Measurements from ENCODE around the gene DPY19L1. TPM values are rescaled to one million over a fixed set of nuclear protein-coding genes. Genes with fewer than 3 reads are reported as not detected.

The DPY19L1 gene
- total RNA-seq, 1 donor from 2014 or later, result 46.4 TPM

GRCh38 chr7:35036361-35037171 is 719 bp downstream of the DPY19L1 start:
- H3K27me3 ChIP-seq (ENCODE audit: insufficient read depth, low read length), result no peaks in the 10 kb centered on the region

GRCh38 chr7:35035511-35035961 is 1.7 kb downstream of the DPY19L1 start:
- H3K9me3 Mint-ChIP-seq (ENCODE audit: unreplicated experiment), result no peaks in the 10 kb centered on the region
- H3K27me3 Mint-ChIP-seq (ENCODE audit: low read depth, unreplicated experiment), result no peaks in the 10 kb centered on the region
- TF ChIP-seq CTCF (IDR thresholded peaks at IDR 0.05; ENCODE audit: insufficient read depth, low read depth, low read length), result no peak
- TF ChIP-seq EZH2 (IDR thresholded peaks at IDR 0.05; ENCODE audit: insufficient read depth, low read length), result no peak
- no peaks in the 10 kb centered on the region for H3K36me3 Mint-ChIP-seq (ENCODE audit: low read depth, unreplicated experiment)
- peak overlapping the region; percentile 78 for H3K27ac ChIP-seq (ENCODE audit: low read depth, low read length)
- peaks cover 17% of the 10 kb centered on the region for H3K4me1 ChIP-seq (ENCODE audit: insufficient read depth, low read length)
- peak; percentile 60 for FAIRE-seq
- H3K4me2 ChIP-seq (ENCODE audit: low read length), result peak overlapping the region; percentile 92
- peaks cover 60% of the 10 kb centered on the region for H3K79me2 ChIP-seq (ENCODE audit: insufficient read depth, low read length)
- peak; percentile 47 for DNase-seq (ENCODE audit: low read depth)
- H3K4me3 Mint-ChIP-seq (ENCODE audit: unreplicated experiment), result peak overlapping the region; percentile 95
- H3K36me3 ChIP-seq (ENCODE audit: insufficient read depth, low read length), result no peaks in the 10 kb centered on the region
- H3K27ac Mint-ChIP-seq (ENCODE audit: unreplicated experiment), result peak overlapping the region; percentile 7
- peaks cover 45% of the 10 kb centered on the region for H4K20me1 ChIP-seq (ENCODE audit: insufficient read depth, low read length)
- H3K9me3 ChIP-seq (ENCODE audit: insufficient read depth, low read depth, low read length), result no peaks in the 10 kb centered on the region
- H3K4me1 Mint-ChIP-seq (ENCODE audit: low read depth, unreplicated experiment), result peaks cover 12% of the 10 kb centered on the region
- H3K9ac ChIP-seq (ENCODE audit: low read length), result peak overlapping the region; percentile 88
- no peaks in the 10 kb centered on the region for H3K27me3 ChIP-seq (ENCODE audit: insufficient read depth, low read length)
- H2AFZ ChIP-seq (ENCODE audit: low read depth, low read length), result no peak overlapping the region
- H3K4me3 ChIP-seq (ENCODE audit: insufficient read depth, low read depth, low read length), result peak overlapping the region; percentile 77

More at GRCh38 chr7:35036361-35037171, 719 bp downstream of the DPY19L1 start:
- Histone ChIP-seq H3K4me3 (ENCODE audit: insufficient read depth, low read depth, low read length) (peak overlapping the region; percentile 77), H3K4me2 (ENCODE audit: low read length) (peak overlapping the region; percentile 92), H3K4me1 (ENCODE audit: insufficient read depth, low read length) (peaks cover 17% of the 10 kb centered on the region), H3K36me3 (ENCODE audit: insufficient read depth, low read length) (no peaks in the 10 kb centered on the region), H3K79me2 (ENCODE audit: insufficient read depth, low read length) (peaks cover 50% of the 10 kb centered on the region), H4K20me1 (ENCODE audit: insufficient read depth, low read length) (peaks cover 40% of the 10 kb centered on the region), H3K27ac (ENCODE audit: low read depth, low read length) (peak overlapping the region; percentile 78), H3K9ac (ENCODE audit: low read length) (peak overlapping the region; percentile 88), H3K9me3 (ENCODE audit: insufficient read depth, low read depth, low read length) (no peaks in the 10 kb centered on the region), H2AFZ (ENCODE audit: low read depth, low read length) (peak overlapping the region; percentile 70)
- Mint-ChIP-seq H3K36me3 (ENCODE audit: low read depth, unreplicated experiment) (no peaks in the 10 kb centered on the region), H3K4me3 (ENCODE audit: unreplicated experiment) (peak overlapping the region; percentile 95), H3K4me1 (ENCODE audit: low read depth, unreplicated experiment) (peaks cover 12% of the 10 kb centered on the region), H3K27ac (ENCODE audit: unreplicated experiment) (peak overlapping the region; percentile 88), H3K9me3 (ENCODE audit: unreplicated experiment) (no peaks in the 10 kb centered on the region), H3K27me3 (ENCODE audit: low read depth, unreplicated experiment) (peaks cover 3% of the 10 kb centered on the region)
- TF ChIP-seq CTCF (IDR thresholded peaks at IDR 0.05; ENCODE audit: insufficient read depth, low read depth, low read length) (no peak), EZH2 (IDR thresholded peaks at IDR 0.05; ENCODE audit: insufficient read depth, low read length) (no peak)
- DNase-seq (ENCODE audit: low read depth) (peak; percentile 56), FAIRE-seq (no peak)

GRCh38 chr7:35032166-35032565 is 5.1 kb downstream of the DPY19L1 start:
- Histone ChIP-seq H3K9me3 (ENCODE audit: insufficient read depth, low read depth, low read length) (no peaks in the 10 kb centered on the region), H3K4me3 (ENCODE audit: insufficient read depth, low read depth, low read length) (no peak overlapping the region), H3K27me3 (ENCODE audit: insufficient read depth, low read length) (no peaks in the 10 kb centered on the region), H3K4me1 (ENCODE audit: insufficient read depth, low read length) (peaks cover 17% of the 10 kb centered on the region), H2AFZ (ENCODE audit: low read depth, low read length) (no peak overlapping the region), H3K9ac (ENCODE audit: low read length) (no peak overlapping the region), H3K27ac (ENCODE audit: low read depth, low read length) (no peak overlapping the region), H3K4me2 (ENCODE audit: low read length) (no peak overlapping the region), H3K36me3 (ENCODE audit: insufficient read depth, low read length) (no peaks in the 10 kb centered on the region), H3K79me2 (ENCODE audit: insufficient read depth, low read length) (peaks cover 91% of the 10 kb centered on the region), H4K20me1 (ENCODE audit: insufficient read depth, low read length) (peaks cover 54% of the 10 kb centered on the region)
- Mint-ChIP-seq H3K27me3 (ENCODE audit: low read depth, unreplicated experiment) (no peaks in the 10 kb centered on the region), H3K4me3 (ENCODE audit: unreplicated experiment) (no peak overlapping the region), H3K9me3 (ENCODE audit: unreplicated experiment) (no peaks in the 10 kb centered on the region), H3K27ac (ENCODE audit: unreplicated experiment) (no peak overlapping the region), H3K36me3 (ENCODE audit: low read depth, unreplicated experiment) (no peaks in the 10 kb centered on the region), H3K4me1 (ENCODE audit: low read depth, unreplicated experiment) (peaks cover 12% of the 10 kb centered on the region)
- DNase-seq (ENCODE audit: low read depth) (no peak), FAIRE-seq (no peak)
- TF ChIP-seq EZH2 (IDR thresholded peaks at IDR 0.05; ENCODE audit: insufficient read depth, low read length) (no peak), CTCF (IDR thresholded peaks at IDR 0.05; ENCODE audit: insufficient read depth, low read depth, low read length) (no peak)

Data from astrocyte (in vitro differentiated cells and primary cell).